HG02852 (cell line): ENCODE results near the gene TEX19.
"Not testable (repeated sequence)": the region's sequence is repeated elsewhere in the genome, so short reads cannot be mapped to it uniquely, and the experiment has no call there.

Experiments used
- ATAC-seq: cut with Tn5 transposase; IDR thresholded peaks from one replicate; pipeline ENCODE4 v1.9.1; 2021; ENCODE audit warnings: mild to moderate bottlenecking, moderate library complexity; ENCODE audit not compliant: unreplicated experiment

The TEX19 gene

DNA sequence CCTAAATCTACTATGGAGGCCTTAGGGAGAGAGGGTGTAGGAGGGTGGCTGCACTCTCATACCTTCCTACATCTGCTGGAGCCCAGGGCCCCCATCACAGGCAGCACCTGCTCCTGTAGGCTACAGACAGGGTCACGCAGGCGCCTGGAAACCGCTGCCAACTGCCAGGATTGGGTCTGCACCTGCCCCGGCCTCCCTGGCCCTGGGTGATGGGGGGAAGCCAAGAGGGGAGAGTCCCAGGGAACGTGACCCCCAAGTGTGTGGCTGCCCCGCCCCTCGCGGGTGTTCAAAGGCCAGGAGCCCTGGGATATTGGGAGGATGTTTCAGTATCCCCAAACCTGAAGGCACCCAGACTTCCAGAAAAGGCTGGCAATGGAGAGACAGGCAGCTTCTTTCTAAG, 5.6 kb upstream of the TEX19 start:
- no peak for ATAC-seq

DNA sequence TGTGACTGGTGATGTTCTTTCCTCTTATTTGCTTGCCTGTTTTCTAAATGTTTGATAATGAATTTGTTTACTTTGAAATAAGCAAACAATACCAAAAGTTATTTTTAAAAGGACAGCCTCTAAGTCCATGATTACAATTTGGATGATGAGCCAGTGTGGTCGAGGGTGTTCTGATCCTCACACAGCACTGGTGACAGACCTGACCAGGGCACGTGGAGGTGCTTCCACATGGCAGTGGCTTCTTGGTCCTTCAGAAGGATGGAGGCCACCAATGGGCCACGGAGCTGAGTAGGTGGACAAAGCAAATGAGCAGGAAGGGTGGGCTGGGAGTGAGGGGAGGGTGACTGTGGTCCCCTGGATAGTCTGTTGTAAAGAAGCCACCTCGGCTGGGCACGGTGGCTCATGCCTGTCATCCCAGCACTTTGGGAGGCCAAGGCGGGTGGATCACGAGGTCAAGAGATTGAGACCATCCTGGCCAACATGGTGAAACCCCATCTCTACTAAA, 4.2 kb upstream of the TEX19 start:
- ATAC-seq, result no peak

DNA sequence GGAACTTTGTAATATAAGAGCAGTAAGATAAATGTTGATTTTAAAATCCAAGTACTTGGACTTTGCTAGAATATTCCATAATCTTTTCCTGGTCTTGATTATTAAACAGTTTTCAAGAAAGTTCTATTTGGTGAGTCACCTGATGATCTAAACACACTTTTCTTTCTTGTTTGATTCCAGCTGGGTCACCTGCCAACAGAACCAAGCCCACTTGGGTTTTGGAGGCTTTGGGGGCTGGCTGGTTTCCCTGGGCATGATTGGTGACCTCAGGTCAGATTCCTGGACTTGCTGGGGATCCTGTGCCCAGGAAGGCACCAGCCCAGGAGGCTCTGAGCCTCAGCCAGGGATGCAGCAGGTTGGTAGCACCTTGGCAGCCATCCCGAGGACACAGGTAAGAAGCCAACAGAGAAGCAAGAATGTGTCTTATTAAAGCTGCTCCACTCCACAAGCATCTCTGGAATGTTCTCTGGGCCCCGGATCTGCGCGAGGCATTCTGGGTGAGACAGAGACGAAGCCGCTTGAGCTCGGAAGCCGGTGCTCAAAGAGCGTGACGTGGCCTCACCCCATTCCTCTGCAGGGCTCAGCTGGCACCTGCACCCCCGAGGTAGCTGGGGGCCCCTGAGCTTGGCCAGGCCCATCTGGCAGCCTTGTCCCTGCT, 3.1 kb upstream of the TEX19 start:
- ATAC-seq, result no peak

DNA sequence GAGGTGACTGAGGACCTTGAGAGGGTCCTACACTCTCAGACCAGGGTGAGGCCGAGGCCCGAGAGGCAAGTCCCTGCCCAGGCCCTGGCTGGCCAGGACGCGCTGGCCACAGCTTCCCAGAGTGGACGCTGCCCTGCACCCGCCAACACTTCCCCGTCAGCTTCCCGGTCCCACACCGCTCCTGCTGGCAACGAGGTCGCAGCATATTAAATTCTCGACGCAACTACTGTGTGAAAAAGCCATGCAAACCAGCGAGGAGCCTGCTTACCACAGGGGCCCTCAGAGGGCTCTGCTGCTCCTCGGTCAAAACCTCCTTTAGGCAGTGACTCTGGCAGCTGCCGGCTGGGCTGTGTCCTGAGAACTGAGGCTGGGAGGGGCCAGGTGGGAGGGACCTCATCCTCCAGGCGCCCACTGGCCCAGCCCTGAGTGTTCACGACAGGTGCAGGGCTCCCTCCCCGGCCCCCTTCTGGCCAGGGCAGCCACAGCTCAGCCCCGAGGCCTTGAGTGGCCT, 2.1 kb upstream of the TEX19 start:
- no peak for ATAC-seq

DNA sequence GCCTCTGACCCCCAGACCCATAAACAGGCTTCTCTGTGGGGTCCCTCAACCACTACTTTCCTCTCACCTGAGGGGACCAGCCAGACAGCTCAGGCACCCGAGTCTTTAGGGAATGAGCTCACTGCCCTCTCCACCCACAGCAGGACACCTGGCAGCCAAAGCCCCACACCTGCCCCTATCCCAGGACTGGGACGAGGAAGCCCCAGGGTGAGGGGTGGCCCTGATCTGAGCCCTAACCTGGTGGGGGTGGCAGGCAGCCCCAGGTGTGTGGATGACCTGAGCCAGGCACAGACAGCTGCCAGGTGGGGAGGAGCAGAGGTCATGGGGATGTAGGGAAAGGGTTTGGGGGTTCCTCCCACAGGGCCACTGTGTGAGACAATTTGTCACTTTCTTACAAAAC, 1.7 kb upstream of the TEX19 start:
- ATAC-seq, result no peak

DNA sequence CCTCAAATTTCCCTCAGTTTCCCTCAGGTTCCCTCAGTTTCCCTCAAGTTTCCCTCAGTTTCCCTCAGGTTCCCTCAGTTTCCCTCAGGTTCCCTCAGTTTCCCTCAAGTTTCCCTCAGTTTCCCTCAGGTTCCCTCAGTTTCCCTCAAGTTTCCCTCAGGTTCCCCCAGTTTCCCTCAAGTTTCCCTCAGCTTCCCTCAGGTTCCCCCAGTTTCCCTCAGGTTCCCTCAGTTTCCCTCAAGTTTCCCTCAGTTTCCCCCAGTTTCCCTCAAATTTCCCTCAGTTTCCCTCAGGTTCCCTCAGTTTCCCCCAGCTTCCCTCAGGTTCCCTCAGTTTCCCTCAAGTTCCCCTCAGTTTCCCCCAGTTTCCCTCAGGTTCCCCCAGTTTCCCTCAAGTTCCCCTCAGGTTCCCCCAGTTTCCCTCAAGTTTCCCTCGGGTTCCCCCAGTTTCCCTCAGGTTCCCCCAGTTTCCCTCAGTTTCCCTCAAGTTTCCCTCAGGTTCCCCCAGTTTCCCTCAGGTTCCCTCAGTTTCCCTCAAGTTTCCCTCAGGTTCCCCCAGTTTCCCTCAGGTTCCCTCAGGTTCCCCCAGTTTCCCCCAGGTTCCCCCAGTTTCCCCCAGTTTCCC, 516 bp downstream of the TEX19 start:
- not testable (repeated sequence) for ATAC-seq

DNA sequence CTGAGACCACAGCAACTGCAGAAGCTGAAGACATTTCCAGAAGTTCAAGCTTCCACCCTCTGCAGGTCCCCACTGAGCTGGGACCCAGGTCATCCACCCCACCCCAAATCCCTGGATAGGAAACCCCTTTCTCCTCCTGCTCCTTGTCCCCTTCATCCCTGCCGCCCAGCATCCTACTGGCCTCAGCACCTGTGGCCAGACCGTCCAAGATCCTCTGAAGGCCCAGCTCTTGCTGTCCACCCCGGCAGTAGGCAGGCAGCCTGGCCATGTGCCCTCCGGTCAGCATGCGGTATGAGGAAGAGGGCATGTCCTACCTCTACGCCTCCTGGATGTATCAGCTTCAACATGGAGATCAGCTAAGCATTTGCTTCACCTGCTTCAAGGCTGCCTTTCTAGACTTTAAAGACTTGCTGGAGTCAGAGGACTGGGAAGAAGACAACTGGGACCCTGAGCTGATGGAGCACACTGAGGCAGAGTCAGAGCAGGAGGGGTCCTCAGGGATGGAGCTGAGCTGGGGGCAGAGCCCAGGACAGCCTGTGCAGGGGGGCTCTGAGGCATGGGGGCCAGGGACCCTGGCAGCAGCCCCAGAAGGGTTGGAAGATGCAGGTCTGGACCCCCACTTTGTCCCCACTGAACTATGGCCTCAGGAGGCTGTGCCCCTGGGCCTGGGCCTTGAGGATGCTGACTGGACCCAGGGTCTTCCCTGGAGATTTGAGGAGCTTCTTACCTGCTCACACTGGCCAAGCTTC, 3.0 kb downstream of the TEX19 start:
- no peak for ATAC-seq

DNA sequence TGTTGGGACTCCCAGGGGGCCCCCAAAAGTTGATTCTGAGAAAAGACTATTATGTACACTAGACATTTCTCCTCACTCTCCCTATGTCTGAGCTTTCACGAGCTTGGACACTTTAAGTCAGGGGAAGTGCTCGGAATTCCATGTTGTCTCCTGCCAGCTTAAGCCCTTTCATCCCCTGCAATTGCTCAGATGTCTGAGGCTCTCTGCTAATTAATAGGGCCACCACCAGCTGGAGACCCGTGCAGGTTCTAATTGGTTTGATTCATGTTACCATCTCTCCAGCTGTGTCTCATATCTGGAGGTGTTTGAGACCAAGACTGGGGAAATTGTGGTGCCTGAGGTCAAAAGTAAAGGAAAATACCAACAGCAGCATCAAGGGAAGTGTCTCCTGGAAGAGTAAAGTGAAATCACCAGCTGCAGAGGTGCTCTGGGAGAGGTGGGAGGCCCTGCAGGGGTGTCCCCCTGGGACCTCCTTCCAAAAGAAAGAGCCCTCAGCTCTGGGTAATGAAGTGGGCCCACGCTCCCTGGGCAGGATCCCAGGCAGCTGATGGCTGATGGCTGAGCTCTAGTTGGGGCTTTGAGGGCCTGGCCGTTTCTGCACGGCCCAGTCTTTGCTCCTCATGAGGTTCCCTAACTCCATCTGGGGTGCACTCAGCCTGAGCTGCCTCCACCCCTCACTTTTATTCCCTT, 6.7 kb downstream of the TEX19 start:
- ATAC-seq, result no peak

DNA sequence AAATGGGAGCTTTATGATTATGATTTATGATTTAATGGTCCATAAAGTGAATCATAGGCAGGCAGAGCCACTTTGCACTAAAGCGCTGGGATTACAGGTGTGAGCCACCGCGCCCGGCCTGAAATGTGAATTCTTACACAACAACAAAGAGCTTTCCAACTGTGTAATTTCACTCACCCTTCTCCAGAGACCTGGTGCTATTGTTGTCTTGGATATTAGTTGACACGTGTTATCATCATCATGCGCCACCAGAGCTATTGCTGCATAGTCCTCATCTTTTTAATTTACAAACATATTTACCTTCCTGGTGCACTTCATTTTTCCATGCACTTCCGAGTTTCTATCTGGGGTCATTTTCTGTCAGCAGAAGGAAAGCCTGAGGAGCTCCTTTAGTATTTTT, 7.7 kb downstream of the TEX19 start:
- no peak for ATAC-seq

DNA sequence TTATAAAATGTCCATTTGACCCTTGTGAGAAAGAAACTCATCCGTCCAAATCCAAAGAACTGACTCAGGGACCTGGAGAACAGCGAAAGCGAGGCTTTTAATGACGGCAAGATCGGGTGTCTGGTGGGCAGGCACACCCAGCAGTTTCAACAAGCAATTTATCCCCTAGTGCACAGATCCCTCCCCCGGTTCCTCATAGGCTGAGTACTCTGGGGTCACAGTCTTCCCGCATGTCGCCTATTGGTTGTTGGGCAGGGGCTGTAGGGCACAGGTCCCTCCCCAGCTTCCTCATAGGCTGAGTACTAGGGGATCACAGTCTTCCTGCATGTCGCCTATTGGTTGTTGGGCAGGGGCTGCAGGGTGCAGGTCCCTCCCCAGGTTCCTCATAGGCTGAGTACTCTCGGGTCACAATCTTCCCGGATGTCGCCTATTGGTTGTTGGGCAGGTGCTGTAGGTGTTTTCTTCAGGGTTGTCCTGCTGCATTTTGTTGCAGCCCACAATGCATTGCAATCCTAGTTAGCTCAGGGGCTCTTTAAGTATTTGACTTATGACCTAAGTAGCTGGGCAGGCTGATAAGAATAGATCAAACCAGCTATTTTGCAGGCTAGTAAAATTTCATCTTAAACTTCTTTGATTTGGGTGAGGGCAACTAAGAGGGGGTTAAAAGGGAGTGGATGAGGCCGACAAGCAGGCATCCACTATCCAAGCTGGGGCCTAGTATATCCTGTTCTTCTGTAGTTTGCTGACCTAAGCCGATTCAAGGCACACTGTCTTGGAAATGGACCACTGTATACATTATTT, 8.9 kb downstream of the TEX19 start:
- ATAC-seq, result no peak

DNA sequence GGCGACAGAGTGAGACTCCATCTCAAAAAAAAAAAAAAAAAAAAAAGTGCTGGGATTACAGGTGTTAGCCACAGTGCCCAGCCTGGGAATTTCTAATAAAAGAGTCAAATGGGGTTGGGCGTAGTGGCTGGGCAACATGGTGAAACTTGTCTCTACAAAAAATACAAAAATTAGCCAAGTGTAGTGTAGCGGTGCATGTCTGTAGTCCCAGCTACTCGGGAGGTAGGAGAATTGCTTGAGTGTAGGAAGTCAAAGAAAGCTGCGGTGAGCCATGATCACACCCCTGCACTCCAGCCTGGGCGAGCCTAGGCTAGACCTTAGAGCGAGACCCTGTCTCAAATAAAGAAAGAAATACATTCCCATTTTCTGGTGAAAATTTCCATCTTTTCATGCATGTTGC, 10.2 kb downstream of the TEX19 start:
- ATAC-seq, result no peak

DNA sequence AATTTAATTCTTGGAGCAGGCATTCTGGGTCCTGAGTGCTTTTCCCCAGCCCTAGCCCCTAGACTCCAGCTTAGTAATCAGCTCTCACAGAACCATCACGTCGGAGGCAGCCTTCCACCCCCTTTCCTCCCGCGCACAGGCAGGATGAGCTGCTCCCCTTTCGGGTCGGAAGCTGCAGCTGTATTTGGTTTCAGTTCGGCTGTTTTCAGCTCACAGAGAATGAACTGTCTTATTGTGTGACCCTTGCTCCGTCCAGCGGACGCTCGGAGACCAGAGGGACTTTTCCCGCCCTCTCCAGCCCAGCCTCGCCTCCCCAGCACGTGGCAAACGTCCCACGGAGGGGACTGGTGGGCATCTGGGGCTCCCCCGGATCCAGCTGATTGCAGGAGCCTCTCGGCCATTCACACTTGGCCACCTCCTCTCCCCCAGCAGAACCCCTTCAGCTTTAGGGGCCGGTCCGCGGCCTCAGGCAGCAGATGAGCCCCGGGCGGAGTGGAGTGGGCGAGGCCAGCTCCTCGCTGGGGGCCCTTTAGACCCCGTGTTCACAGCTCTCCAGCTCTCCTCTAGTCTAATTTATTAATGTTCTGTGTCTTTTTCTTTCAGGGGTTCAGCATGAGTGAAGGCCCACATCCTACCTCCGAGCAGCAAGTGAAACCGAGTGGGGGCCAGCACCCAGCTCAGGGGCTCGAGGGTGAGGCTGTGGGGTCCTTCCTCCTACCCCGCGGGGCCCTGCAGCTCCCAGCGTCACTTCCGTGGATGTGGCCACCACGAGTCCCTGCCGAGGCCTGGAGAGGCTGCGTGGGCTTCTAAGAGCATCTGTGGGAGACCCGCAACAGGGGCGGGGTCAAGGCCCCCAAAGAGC, 11.7 kb downstream of the TEX19 start:
- no peak for ATAC-seq

DNA sequence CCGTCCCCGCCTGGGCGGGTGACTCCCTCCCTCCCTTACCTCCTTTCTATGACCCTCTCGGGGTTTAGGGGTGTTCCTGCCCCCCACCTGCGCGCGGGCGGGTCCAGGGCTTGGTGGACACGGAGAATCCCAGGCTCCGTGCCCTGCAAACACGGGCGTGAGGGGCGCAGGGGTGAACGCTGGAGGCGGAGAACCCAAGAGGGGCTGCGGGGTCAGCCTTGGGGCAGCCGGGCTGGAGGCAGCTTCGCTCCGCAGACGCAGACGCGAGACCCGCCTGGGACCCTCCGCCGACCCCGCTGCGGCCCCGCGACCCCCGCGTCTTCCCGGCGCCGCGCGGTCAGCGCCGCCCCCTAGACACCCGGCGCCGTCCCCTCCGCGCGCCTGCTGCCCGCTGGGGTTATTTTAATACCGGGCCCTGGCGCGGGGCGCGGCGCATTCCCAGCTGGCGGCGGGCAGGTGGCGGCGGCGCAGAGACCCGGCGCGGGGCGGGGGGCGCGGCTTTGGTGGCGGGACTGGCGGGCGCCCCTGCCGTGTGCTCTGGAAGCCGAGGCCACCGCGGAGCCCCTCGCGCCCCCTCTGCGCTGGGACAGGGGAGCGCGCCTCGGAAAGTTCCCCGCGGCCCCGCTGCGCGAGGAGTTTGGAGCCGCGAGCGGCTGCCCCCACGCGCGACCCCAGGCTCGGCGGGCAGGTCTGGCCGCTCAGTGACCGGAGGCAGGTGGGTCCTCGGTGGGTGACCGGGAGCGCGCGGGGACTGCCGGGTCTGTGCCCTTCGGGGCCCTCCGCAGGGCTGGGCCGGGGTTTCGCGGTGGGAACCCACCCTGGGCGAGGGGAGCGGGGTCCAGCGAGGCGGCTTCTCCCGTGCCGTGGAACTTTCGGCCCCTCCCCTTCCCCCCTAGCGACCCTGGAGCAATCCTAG, 12.5 kb downstream of the TEX19 start, which contains the start of gene UTS2R:
Gene UTS2R (plus strand): TSS at position 433 of the 916 bp plus-strand sequence. CDS start 2,560 bp downstream, outside the sequence.
- no peak for ATAC-seq

DNA sequence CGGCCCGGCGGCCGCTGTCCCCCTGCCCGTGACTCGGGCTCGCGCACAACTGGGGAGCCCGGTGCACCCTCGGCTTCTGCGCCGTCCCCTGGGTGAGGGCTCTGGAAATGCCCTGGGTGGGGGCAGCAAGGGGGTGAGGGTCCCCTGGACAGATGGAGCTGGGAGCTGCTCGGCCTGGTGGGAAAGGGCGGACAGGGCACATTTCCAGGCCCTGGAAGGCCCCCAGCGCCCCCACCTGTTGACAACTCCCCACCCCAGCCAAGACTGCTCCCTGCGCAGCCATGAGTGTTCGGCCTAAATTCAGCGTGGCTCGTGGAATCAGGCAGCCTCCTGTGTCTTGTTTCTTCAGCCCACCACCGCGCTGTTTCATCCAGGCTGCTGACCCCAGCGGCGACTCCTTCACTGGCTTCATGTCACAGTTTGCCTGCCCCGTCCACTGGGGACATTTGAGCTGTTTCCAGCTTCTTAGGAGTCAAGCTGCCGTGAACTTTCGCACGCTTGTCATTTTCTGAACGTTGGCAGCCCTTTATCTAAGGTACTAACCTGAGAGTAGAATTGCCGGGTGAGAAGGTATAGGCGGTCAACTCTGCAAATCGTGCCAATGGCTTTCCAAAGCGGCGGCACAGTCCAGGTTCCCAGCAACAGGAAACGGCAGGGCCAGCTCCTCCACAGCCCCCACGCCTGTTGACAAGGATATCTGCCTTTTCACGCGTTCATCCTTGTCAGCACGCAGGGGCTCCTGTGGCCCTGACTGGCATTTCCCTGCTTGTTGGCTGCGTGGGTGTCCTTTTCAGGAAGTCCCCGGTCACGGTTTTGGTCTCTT, 13.4 kb downstream of the TEX19 start:
- no peak for ATAC-seq

DNA sequence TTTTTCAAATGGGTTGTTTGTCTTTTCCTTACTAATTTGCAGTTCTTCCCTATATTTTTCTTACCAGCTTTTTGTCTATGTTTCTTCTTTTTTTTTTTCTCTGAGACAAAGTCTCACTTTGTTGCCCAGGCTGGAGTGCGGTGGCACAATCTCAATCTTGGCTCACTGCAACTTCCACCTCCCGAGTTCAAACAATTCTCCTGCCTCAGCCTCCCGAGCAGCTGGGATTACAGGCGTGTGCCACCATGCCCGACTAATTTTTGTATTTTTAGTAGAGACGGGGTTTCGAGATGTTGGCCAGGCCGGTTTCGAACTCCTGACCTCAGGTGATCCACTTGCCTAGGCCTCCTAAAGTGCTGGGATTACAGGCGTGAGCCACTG, 14.0 kb downstream of the TEX19 start:
- ATAC-seq, result not testable (repeated sequence)

DNA sequence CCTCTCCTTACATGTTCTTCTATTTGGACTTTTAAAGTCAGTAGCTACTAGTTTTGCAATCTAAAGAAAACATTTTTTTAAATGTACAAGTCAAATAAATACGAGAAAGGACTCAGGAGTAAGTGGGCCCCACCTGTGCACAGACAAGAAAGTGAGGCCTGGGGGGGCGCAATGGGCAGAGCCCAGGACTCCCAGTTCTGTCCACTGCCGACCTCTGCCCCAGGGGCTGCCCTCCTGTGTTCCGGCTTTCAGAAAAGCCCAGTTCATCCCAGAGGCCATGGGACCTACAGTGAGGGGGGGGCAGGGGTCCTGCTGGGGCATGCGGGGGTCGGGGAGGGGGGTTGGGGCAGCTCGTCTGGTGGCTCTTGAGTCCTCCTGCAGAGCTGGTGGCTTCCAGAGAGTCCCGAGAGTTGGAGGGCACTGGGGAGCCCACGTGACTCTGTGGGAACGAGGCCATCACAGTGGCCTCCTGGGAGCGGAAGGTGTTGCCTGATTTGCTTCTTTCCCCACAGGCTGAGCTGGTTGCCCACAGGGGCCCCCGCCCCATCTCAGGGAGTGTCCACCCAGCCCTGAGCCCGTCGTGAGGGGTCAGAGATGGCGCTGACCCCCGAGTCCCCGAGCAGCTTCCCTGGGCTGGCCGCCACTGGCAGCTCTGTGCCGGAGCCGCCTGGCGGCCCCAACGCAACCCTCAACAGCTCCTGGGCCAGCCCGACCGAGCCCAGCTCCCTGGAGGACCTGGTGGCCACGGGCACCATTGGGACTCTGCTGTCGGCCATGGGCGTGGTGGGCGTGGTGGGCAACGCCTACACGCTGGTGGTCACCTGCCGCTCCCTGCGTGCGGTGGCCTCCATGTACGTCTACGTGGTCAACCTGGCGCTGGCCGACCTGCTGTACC, 14.9 kb downstream of the TEX19 start:
- ATAC-seq, result no peak
